Trophoblast cell (in vitro differentiated cells and primary cell): ENCODE data around the gene KCNC4.

ENCODE experiments used
- DNase-seq, 2 donors: peaks; one replicate each; pipeline ENCODE4 v3.0.0-alpha.2; 2016
- H2AFZ ChIP-seq: 2 replicates; pipeline ENCODE4 v1.6.1; 2013; ENCODE audit warnings: low read length, moderate library complexity, mild to moderate bottlenecking; ENCODE audit not compliant: insufficient read depth, poor library complexity
- H2AK5ac ChIP-seq: 2 replicates; pipeline ENCODE4 v1.6.1; 2013; ENCODE audit warnings: mild to moderate bottlenecking, low read length
- H2BK120ac ChIP-seq: 2 replicates; pipeline ENCODE4 v1.6.1; 2013; ENCODE audit warnings: low read length, mild to moderate bottlenecking, moderate library complexity; ENCODE audit not compliant: insufficient read depth, poor library complexity
- H2BK12ac ChIP-seq: 2 replicates; pipeline ENCODE4 v1.6.1; 2013; ENCODE audit warnings: mild to moderate bottlenecking, low read length, moderate library complexity
- H2BK5ac ChIP-seq: 2 replicates; pipeline ENCODE4 v1.6.1; 2013; ENCODE audit warnings: low read length, low read depth, moderate library complexity, mild to moderate bottlenecking; ENCODE audit not compliant: poor library complexity
- H3K14ac ChIP-seq: 2 replicates; pipeline ENCODE4 v1.6.1; 2013; ENCODE audit warnings: mild to moderate bottlenecking, low read length
- H3K18ac ChIP-seq: 2 replicates; pipeline ENCODE4 v1.6.1; 2013; ENCODE audit warnings: mild to moderate bottlenecking, low read length
- H3K23ac ChIP-seq: 2 replicates; pipeline ENCODE4 v1.6.1; 2013; ENCODE audit warnings: low read length
- H3K27ac ChIP-seq: 2 replicates; pipeline ENCODE4 v1.5.1; 2013; ENCODE audit warnings: low read depth, mild to moderate bottlenecking, inconsistent platforms, low read length, moderate library complexity
- H3K27me3 ChIP-seq: 2 replicates; pipeline ENCODE4 v1.6.1; 2013; ENCODE audit warnings: inconsistent platforms, mild to moderate bottlenecking, low read length, moderate library complexity; ENCODE audit not compliant: insufficient read depth
- H3K36me3 ChIP-seq, 2 experiments: 1 replicate in 1 of 2; 2 replicates in 1 of 2; pipeline ENCODE4 v1.6.1; 2013; ENCODE audit warnings: low read length in 2 of 2, mild to moderate bottlenecking in 2 of 2, moderate library complexity in 1 of 2; ENCODE audit not compliant: insufficient read depth in 2 of 2, control insufficient read depth in 1 of 2
- H3K4ac ChIP-seq: 2 replicates; pipeline ENCODE4 v1.6.1; 2013; ENCODE audit warnings: low read depth, mild to moderate bottlenecking, low read length, moderate library complexity
- H3K4me1 ChIP-seq, 2 experiments: 1 replicate in 1 of 2; 2 replicates in 1 of 2; pipeline ENCODE4 v1.6.1; 2013; ENCODE audit warnings: low read length in 2 of 2, mild to moderate bottlenecking in 2 of 2, moderate library complexity in 1 of 2; ENCODE audit not compliant: insufficient read depth in 2 of 2, control insufficient read depth in 1 of 2
- H3K4me2 ChIP-seq: 2 replicates; pipeline ENCODE4 v1.6.1; 2013; ENCODE audit warnings: inconsistent platforms, mild to moderate bottlenecking, low read length, moderate library complexity
- H3K4me3 ChIP-seq: 2 replicates; pipeline ENCODE4 v1.5.1; 2013; ENCODE audit warnings: mild to moderate bottlenecking, low read depth, low read length, inconsistent platforms
- H3K79me1 ChIP-seq: one replicate; pipeline ENCODE4 v1.6.1; 2013; ENCODE audit warnings: low read length
- H3K79me2 ChIP-seq: 2 replicates; pipeline ENCODE4 v1.6.1; 2013; ENCODE audit warnings: low read length, mild to moderate bottlenecking; ENCODE audit not compliant: control insufficient read depth, insufficient read depth, poor library complexity
- H3K9ac ChIP-seq: 2 replicates; pipeline ENCODE4 v1.6.1; 2013; ENCODE audit warnings: mild to moderate bottlenecking, low read length
- H3K9me3 ChIP-seq: 2 replicates; pipeline ENCODE4 v1.6.1; 2013; ENCODE audit warnings: low read depth, mild to moderate bottlenecking, control low read depth, inconsistent platforms, low read length; ENCODE audit not compliant: insufficient read depth
- H4K12ac ChIP-seq: 2 replicates; pipeline ENCODE4 v1.6.1; 2013; ENCODE audit warnings: low read depth, mild to moderate bottlenecking, low read length, moderate library complexity
- H4K8ac ChIP-seq: 2 replicates; pipeline ENCODE4 v1.6.1; 2013; ENCODE audit warnings: low read depth, mild to moderate bottlenecking, low read length, moderate library complexity
- H4K91ac ChIP-seq: one replicate; pipeline ENCODE4 v1.6.1; 2013; ENCODE audit warnings: low read depth, mild to moderate bottlenecking, low read length, moderate library complexity
- WGBS: extraction: QIAGEN DNeasy Blood & Tissue Kit; methylation state at CpG from one replicate; pipeline ENCODE4 v1.1.7; 2013; ENCODE audit warnings: missing lambda C conversion rate; ENCODE audit not compliant: insufficient read length, insufficient coverage; ENCODE audit errors: extremely low coverage; 5-methylcytosine and 5-hydroxymethylcytosine counted together

KCNC4 gene

GRCh38 chr1:110205591-110206155 lies 4.4 kb upstream of the KCNC4 start:
- no CpG with 5 or more reads among the region's 6 CpGs for WGBS
- H3K27me3 ChIP-seq: peaks cover 8% of the 10 kb centered on the region
- H3K4me3 ChIP-seq: no peak overlapping the region
- H3K4me1 ChIP-seq: peaks cover 3 to 7% of the 10 kb centered on the region in 2 experiments
- H3K4ac ChIP-seq: no peak overlapping the region
- H2BK12ac ChIP-seq: no peak overlapping the region
- H3K18ac ChIP-seq: no peak overlapping the region
- H4K91ac ChIP-seq: no peak overlapping the region
- H2BK5ac ChIP-seq: no peak overlapping the region
- H3K27ac ChIP-seq: no peak overlapping the region
- no peaks in the 10 kb centered on the region for H3K79me1 ChIP-seq
- H3K9me3 ChIP-seq: peaks cover 2% of the 10 kb centered on the region
- no peak overlapping the region for H4K12ac ChIP-seq
- no peak overlapping the region for H2AFZ ChIP-seq
- H3K14ac ChIP-seq: no peak overlapping the region
- no peaks in the 10 kb centered on the region for H3K36me3 ChIP-seq
- H3K23ac ChIP-seq: no peak overlapping the region
- no peak overlapping the region for H4K8ac ChIP-seq
- no peaks in the 10 kb centered on the region for H3K79me2 ChIP-seq
- no peak overlapping the region for H2BK120ac ChIP-seq
- H3K4me2 ChIP-seq: no peak overlapping the region
- no peak overlapping the region for H3K9ac ChIP-seq
- H2AK5ac ChIP-seq: no peak overlapping the region
- DNase-seq: no peak

GRCh38 chr1:110206261-110206920 lies 3.7 kb upstream of the KCNC4 start:
- no peak overlapping the region for H4K12ac ChIP-seq
- no peak overlapping the region for H4K8ac ChIP-seq
- H3K4me1 ChIP-seq: peaks cover 8 to 13% of the 10 kb centered on the region in 2 experiments
- no peak for DNase-seq
- no peak overlapping the region for H2AK5ac ChIP-seq
- no peak overlapping the region for H3K27ac ChIP-seq
- WGBS: no CpG with 5 or more reads among the region's 11 CpGs
- no peak overlapping the region for H2BK5ac ChIP-seq
- H3K79me2 ChIP-seq: no peaks in the 10 kb centered on the region
- no peak overlapping the region for H3K4me3 ChIP-seq
- no peak overlapping the region for H3K23ac ChIP-seq
- no peak overlapping the region for H3K4me2 ChIP-seq
- H3K4ac ChIP-seq: no peak overlapping the region
- no peak overlapping the region for H2AFZ ChIP-seq
- no peak overlapping the region for H3K14ac ChIP-seq
- H3K9ac ChIP-seq: no peak overlapping the region
- H3K79me1 ChIP-seq: no peaks in the 10 kb centered on the region
- no peak overlapping the region for H4K91ac ChIP-seq
- peaks cover 15% of the 10 kb centered on the region for H3K27me3 ChIP-seq
- H3K9me3 ChIP-seq: peaks cover 2% of the 10 kb centered on the region
- no peak overlapping the region for H3K18ac ChIP-seq
- no peak overlapping the region for H2BK120ac ChIP-seq
- H2BK12ac ChIP-seq: no peak overlapping the region
- no peaks in the 10 kb centered on the region for H3K36me3 ChIP-seq

- Histone ChIP-seq H2BK5ac (no peak overlapping the region), H4K12ac (no peak overlapping the region), H3K4me1 (peaks cover 11 to 15% of the 10 kb centered on the region in 2 experiments), H2AFZ (no peak overlapping the region), H2BK12ac (no peak overlapping the region), H3K36me3 (no peaks in the 10 kb centered on the region), H3K79me1 (no peaks in the 10 kb centered on the region), H3K79me2 (no peaks in the 10 kb centered on the region), H4K91ac (no peak overlapping the region), H3K23ac (no peak overlapping the region), H4K8ac (no peak overlapping the region), H3K4me2 (no peak overlapping the region), H2AK5ac (no peak overlapping the region), H3K27ac (no peak overlapping the region), H3K9ac (no peak overlapping the region), H3K9me3 (peaks cover 2% of the 10 kb centered on the region), H3K14ac (no peak overlapping the region), H3K4ac (no peak overlapping the region), H3K27me3 (peaks cover 29% of the 10 kb centered on the region), H3K4me3 (no peak overlapping the region), H3K18ac (no peak overlapping the region), H2BK120ac (no peak overlapping the region)
- peak; percentile 12 to 73 for DNase-seq
- WGBS: no CpG with 5 or more reads among the region's 5 CpGs
These were observed 2.3 kb upstream of the KCNC4 start for GRCh38 chr1:110207831-110208230.

GRCh38 chr1:110208916-110209645 lies 1.0 kb upstream of the KCNC4 start:
- no peak overlapping the region for H3K4me3 ChIP-seq
- no peak overlapping the region for H3K18ac ChIP-seq

More at GRCh38 chr1:110208916-110209645, 1.0 kb upstream of the KCNC4 start:
- H2BK5ac ChIP-seq: no peak overlapping the region
- no peak overlapping the region for H4K8ac ChIP-seq
- no peak overlapping the region for H3K27ac ChIP-seq
- H2AFZ ChIP-seq: no peak overlapping the region
- H4K91ac ChIP-seq: no peak overlapping the region
- H3K36me3 ChIP-seq: no peaks in the 10 kb centered on the region
- H3K4me2 ChIP-seq: peak overlapping the region; percentile 68
- no peak overlapping the region for H2BK12ac ChIP-seq
- H2BK120ac ChIP-seq: no peak overlapping the region
- H3K4ac ChIP-seq: no peak overlapping the region
- no peak for DNase-seq
- no peak overlapping the region for H3K14ac ChIP-seq
- no peaks in the 10 kb centered on the region for H3K79me2 ChIP-seq
- H3K9me3 ChIP-seq: peaks cover 4% of the 10 kb centered on the region
- peaks cover 35% of the 10 kb centered on the region for H3K27me3 ChIP-seq
- no peak overlapping the region for H3K9ac ChIP-seq
- H3K23ac ChIP-seq: no peak overlapping the region
- H3K79me1 ChIP-seq: no peaks in the 10 kb centered on the region
- no peak overlapping the region for H4K12ac ChIP-seq
- H2AK5ac ChIP-seq: no peak overlapping the region
- WGBS: no CpG with 5 or more reads among the region's 7 CpGs
- peaks cover 11 to 15% of the 10 kb centered on the region in 2 experiments for H3K4me1 ChIP-seq
